GM23338 (cell line): Measurements from ENCODE around the gene ZNF716.

Experiments used
- CREB1 ChIP-seq: fragments of 250-450 bp; sonication (Bioruptor Pico); IDR thresholded peaks from 2 replicates; pipeline ENCODE4 v1.5.0; 2020; ENCODE audit warnings: low read depth, mild to moderate bottlenecking, moderate library complexity
- CTCF ChIP-seq, 2 experiments: fragments of 200-600 bp in 1 of 2; sonication (generic) in 1 of 2; conservative IDR thresholded peaks; 2 replicates each; pipeline versions ENCODE4 v1.5.1 to v1.6.1; 2016 to 2017; ENCODE audit warnings: antibody characterized with exemption in 2 of 2, low read depth in 2 of 2, mild to moderate bottlenecking in 2 of 2, moderate library complexity in 1 of 2
- EZH2 ChIP-seq: fragments of 200-600 bp; sonication (generic); IDR thresholded peaks from one replicate; pipeline ENCODE4 v1.8.0; 2017; ENCODE audit warnings: antibody characterized with exemption, mild to moderate bottlenecking, low read depth; ENCODE audit not compliant: unreplicated experiment
- POLR2AphosphoS5 ChIP-seq: IDR thresholded peaks from 2 replicates; pipeline ENCODE4 v1.6.1; 2016; ENCODE audit warnings: antibody characterized with exemption, low read depth

- TF ChIP-seq CTCF (conservative IDR thresholded peaks at IDR 0.05; ENCODE audit: low read depth in 2 of 2), result no peak
- no peak for TF ChIP-seq EZH2
- TF ChIP-seq POLR2AphosphoS5, result no peak
- no peak for TF ChIP-seq CREB1
These were observed 35.6 kb upstream of the ZNF716 start for GRCh38 chr7:57414415-57414814.
